Mesendoderm (in vitro differentiated cells): Measurements from ENCODE around the gene DYSF.

Experiments used
- DNase-seq: peaks from one replicate; pipeline ENCODE4 v3.0.0; 2013
- H2AK5ac ChIP-seq: 2 replicates; pipeline ENCODE4 v1.6.1; 2013; ENCODE audit warnings: low read length, inconsistent platforms
- H2BK120ac ChIP-seq: 2 replicates; pipeline ENCODE4 v1.6.1; 2013; ENCODE audit warnings: low read depth, mild to moderate bottlenecking, low read length, moderate library complexity, mixed read lengths
- H2BK15ac ChIP-seq: replicated peaks from 2 replicates; pipeline ENCODE4 v1.6.1; 2013; ENCODE audit warnings: low read depth, mild to moderate bottlenecking, moderate library complexity
- H2BK5ac ChIP-seq: 2 replicates; pipeline ENCODE4 v1.6.1; 2013; ENCODE audit warnings: low read length, inconsistent platforms
- H3K18ac ChIP-seq: 2 replicates; pipeline ENCODE4 v1.6.1; 2013; ENCODE audit warnings: mild to moderate bottlenecking, low read length, mixed read lengths
- H3K23ac ChIP-seq: one replicate; pipeline ENCODE4 v1.6.1; 2013; ENCODE audit warnings: low read length
- H3K27ac ChIP-seq: 2 replicates; pipeline ENCODE4 v1.5.1; 2013; ENCODE audit warnings: low read depth, mild to moderate bottlenecking, inconsistent platforms, low read length, moderate library complexity
- H3K27me3 ChIP-seq: 2 replicates; pipeline ENCODE4 v1.6.1; 2013; ENCODE audit warnings: low read length, control low read depth, mild to moderate bottlenecking, inconsistent platforms; ENCODE audit not compliant: insufficient read depth, poor library complexity
- H3K36me3 ChIP-seq: 2 replicates; pipeline ENCODE4 v1.6.1; 2013; ENCODE audit warnings: low read length, inconsistent platforms; ENCODE audit not compliant: control insufficient read depth, insufficient read depth
- H3K4ac ChIP-seq: one replicate; pipeline ENCODE4 v1.6.1; 2013; ENCODE audit warnings: low read depth, mild to moderate bottlenecking, low read length, moderate library complexity
- H3K4me1 ChIP-seq: 2 replicates; pipeline ENCODE4 v1.6.1; 2013; ENCODE audit warnings: low read depth, low read length, inconsistent platforms; ENCODE audit not compliant: control insufficient read depth
- H3K4me2 ChIP-seq: 2 replicates; pipeline ENCODE4 v1.6.1; 2013; ENCODE audit warnings: low read length
- H3K4me3 ChIP-seq: 2 replicates; pipeline ENCODE4 v1.5.1; 2013; ENCODE audit warnings: mild to moderate bottlenecking, low read length
- H3K56ac ChIP-seq: one replicate; pipeline ENCODE4 v1.6.1; 2013; ENCODE audit warnings: low read length
- H3K79me1 ChIP-seq: 2 replicates; pipeline ENCODE4 v1.6.1; 2013; ENCODE audit warnings: low read length, inconsistent platforms
- H3K79me2 ChIP-seq: 2 replicates; pipeline ENCODE4 v1.6.1; 2013; ENCODE audit warnings: mild to moderate bottlenecking, low read length; ENCODE audit not compliant: control insufficient read depth, insufficient read depth
- H3K9ac ChIP-seq: 2 replicates; pipeline ENCODE4 v1.6.1; 2013; ENCODE audit warnings: low read length, inconsistent platforms
- H4K5ac ChIP-seq: one replicate; pipeline ENCODE4 v1.6.1; 2013; ENCODE audit warnings: low read length
- H4K8ac ChIP-seq: one replicate; pipeline ENCODE4 v1.6.1; 2013; ENCODE audit warnings: low read depth, mild to moderate bottlenecking, control low read depth, low read length, moderate library complexity
- WGBS: extraction: QIAGEN DNeasy Blood & Tissue Kit; methylation state at CpG from one replicate; pipeline ENCODE4 v1.1.7; 2013; ENCODE audit warnings: low lambda C conversion rate, missing lambda C conversion rate; ENCODE audit not compliant: insufficient coverage; ENCODE audit errors: extremely low coverage; 5-methylcytosine and 5-hydroxymethylcytosine counted together

The DYSF gene

DNA sequence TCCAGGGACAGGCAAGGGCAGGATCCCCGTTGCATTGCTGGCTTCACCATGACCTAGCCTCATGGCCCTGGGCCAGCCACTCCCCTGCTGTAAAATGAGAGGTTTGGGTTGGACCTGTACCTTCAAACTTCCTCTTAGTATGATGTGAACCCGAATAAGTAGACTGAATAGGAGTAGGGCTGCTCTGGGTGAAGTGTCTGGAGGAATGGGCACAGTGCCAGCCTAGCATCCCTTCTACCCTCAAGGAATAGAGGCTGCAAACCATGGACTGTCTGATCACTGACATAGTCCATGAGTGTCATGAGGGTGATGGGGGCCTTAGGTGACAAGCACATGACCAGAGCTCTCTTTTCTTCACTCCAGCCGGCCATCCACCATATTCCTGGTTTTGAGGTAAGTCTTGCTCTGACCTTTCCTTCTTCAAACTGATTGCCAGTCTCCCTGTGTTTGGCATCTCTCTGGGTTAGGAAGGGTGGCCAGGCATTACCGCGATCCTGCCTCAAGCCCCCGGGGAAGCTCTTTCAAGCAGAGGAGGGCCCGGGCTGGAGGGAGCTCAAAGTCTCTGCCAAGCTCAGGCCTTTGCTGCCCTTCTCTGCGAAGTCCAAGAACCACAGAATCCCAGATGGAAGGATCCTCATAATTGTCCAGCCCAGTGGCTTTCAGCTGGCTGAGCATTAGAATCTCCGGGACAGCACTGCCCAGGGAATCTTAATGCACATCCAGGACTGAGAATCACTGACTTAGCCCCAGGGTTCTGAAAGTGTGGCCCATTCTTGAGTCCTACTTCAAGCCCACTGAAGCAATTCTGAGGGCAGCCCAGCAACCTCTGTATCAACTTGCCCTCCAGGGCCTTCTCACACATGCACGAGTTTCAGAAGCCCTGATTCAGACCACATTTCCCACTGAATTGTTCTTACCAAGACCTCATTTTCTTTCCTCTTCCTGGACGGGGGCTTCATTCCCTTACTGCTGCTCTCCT, 148.1 kb downstream of the DYSF start:
- no peaks in the 10 kb centered on the region for H3K27me3 ChIP-seq
- WGBS = no CpG with 5 or more reads among the region's 11 CpGs
- no peaks in the 10 kb centered on the region for H3K79me2 ChIP-seq
- no peak overlapping the region for H3K9ac ChIP-seq
- no peak for DNase-seq
- H3K23ac ChIP-seq = no peak overlapping the region
- H3K4me2 ChIP-seq = no peak overlapping the region
- H3K4ac ChIP-seq = no peak overlapping the region
- H3K4me3 ChIP-seq = no peak overlapping the region
- no peak overlapping the region for H3K56ac ChIP-seq
- H4K8ac ChIP-seq = no peak overlapping the region
- no peak overlapping the region for H3K27ac ChIP-seq
- no peak overlapping the region for H2BK15ac ChIP-seq
- H3K36me3 ChIP-seq = no peaks in the 10 kb centered on the region
- no peak overlapping the region for H2AK5ac ChIP-seq
- no peaks in the 10 kb centered on the region for H3K79me1 ChIP-seq
- no peak overlapping the region for H3K18ac ChIP-seq
- H2BK5ac ChIP-seq = no peak overlapping the region
- H4K5ac ChIP-seq = no peak overlapping the region
- H3K4me1 ChIP-seq = peaks cover 5% of the 10 kb centered on the region
- H2BK120ac ChIP-seq = no peak overlapping the region

DNA sequence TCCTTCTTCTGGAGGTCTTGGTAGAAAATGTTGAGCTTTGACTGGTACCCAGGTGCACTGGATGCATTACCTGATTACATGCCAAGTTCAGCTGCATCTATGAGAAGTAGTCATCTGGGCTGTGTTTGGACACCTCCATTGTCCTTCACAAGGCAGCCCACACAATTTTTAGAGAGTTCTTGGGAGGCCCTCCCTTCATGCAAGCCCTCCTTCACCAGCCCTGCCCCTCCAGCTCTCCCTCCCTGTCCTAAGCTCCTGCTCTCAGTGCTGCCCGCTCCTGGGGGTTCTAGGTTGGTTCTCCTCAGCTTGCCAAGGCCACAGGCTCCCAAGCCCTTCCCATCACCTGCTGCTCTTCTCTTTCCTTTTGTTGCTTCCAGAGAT, 148.7 kb downstream of the DYSF start:
- H3K23ac ChIP-seq = no peak overlapping the region
- no peak overlapping the region for H3K56ac ChIP-seq
- no peak overlapping the region for H3K27ac ChIP-seq
- no peaks in the 10 kb centered on the region for H3K36me3 ChIP-seq
- H3K4ac ChIP-seq = no peak overlapping the region
- no peak overlapping the region for H3K4me3 ChIP-seq
- H2BK120ac ChIP-seq = no peak overlapping the region
- WGBS = no CpG with 5 or more reads among the region's 1 CpG
- H3K27me3 ChIP-seq = no peaks in the 10 kb centered on the region
- no peak overlapping the region for H3K9ac ChIP-seq
- H3K79me1 ChIP-seq = no peaks in the 10 kb centered on the region
- H4K8ac ChIP-seq = no peak overlapping the region
- no peak for DNase-seq
- peaks cover 5% of the 10 kb centered on the region for H3K4me1 ChIP-seq
- H3K18ac ChIP-seq = no peak overlapping the region
- H2BK5ac ChIP-seq = no peak overlapping the region
- no peak overlapping the region for H2AK5ac ChIP-seq
- H3K4me2 ChIP-seq = no peak overlapping the region
- no peak overlapping the region for H4K5ac ChIP-seq
- no peaks in the 10 kb centered on the region for H3K79me2 ChIP-seq
- no peak overlapping the region for H2BK15ac ChIP-seq

DNA sequence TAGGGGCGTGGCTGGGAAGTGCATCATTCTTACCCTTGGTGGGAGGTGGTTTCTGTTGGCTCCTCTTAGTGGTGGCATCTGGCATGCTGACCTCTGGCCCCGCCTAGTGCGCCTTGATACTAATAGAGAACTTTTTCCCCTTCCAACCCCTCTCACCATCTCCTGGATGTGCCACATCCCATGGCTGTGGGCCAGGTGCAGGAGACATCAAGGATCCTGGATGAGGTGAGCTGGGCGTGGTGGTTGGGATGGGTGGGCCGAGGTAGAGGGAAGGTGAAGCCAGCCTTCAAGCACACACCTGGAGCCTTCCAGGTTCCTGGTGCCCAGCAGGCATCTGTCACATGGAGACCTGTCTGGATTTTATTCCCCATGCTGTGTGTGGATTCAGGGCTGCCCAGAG, 149.2 kb downstream of the DYSF start:
- DNase-seq = no peak
- Histone ChIP-seq H2AK5ac (no peak overlapping the region), H3K4me3 (no peak overlapping the region), H3K23ac (no peak overlapping the region), H3K4ac (no peak overlapping the region), H2BK120ac (no peak overlapping the region), H2BK5ac (no peak overlapping the region), H3K79me2 (no peaks in the 10 kb centered on the region), H4K8ac (no peak overlapping the region), H3K36me3 (no peaks in the 10 kb centered on the region), H3K18ac (no peak overlapping the region), H3K4me2 (no peak overlapping the region), H3K79me1 (no peaks in the 10 kb centered on the region), H3K27ac (no peak overlapping the region), H3K4me1 (peaks cover 5% of the 10 kb centered on the region), H3K56ac (no peak overlapping the region), H3K27me3 (no peaks in the 10 kb centered on the region), H3K9ac (no peak overlapping the region), H4K5ac (no peak overlapping the region), H2BK15ac (no peak overlapping the region)
- no CpG with 5 or more reads among the region's 5 CpGs for WGBS

DNA sequence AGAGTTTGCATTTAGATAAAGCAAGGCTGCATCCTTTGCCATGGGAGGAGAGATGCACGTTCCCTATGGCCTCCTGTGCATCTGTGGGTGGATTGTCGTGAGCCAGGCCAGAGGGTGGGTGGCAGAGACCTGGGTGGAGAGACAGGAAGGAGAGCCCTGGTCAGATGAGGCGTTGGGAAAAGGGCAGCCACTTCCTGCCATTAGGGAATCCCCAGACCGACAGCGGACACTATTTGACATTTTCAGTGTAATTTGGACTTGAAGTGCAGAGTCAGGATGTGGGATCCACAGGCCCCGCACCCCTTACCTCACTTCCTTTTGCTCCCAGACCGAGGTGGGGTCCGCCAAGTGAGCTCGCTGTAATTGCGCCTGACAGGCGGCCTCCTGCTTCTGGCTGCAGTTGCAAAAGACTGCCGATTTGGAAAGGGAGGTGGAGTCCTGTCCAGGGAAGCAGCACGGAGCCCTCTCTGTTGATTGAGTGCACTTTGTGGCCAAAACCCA, 150.0 kb downstream of the DYSF start:
- no peak overlapping the region for H3K23ac ChIP-seq
- H3K4me3 ChIP-seq = no peak overlapping the region
- no peak overlapping the region for H2BK120ac ChIP-seq
- no peak for DNase-seq
- H3K56ac ChIP-seq = no peak overlapping the region
- H3K4ac ChIP-seq = no peak overlapping the region
- no peak overlapping the region for H3K9ac ChIP-seq
- no peak overlapping the region for H3K4me2 ChIP-seq
- no peak overlapping the region for H4K5ac ChIP-seq
- H3K79me1 ChIP-seq = no peaks in the 10 kb centered on the region
- H2BK5ac ChIP-seq = no peak overlapping the region
- H3K27ac ChIP-seq = no peak overlapping the region
- no peaks in the 10 kb centered on the region for H3K79me2 ChIP-seq
- H4K8ac ChIP-seq = no peak overlapping the region
- no peak overlapping the region for H3K18ac ChIP-seq
- no peaks in the 10 kb centered on the region for H3K36me3 ChIP-seq
- peaks cover 5% of the 10 kb centered on the region for H3K4me1 ChIP-seq
- H2AK5ac ChIP-seq = no peak overlapping the region
- no peak overlapping the region for H2BK15ac ChIP-seq
- no peaks in the 10 kb centered on the region for H3K27me3 ChIP-seq
- WGBS = no CpG with 5 or more reads among the region's 13 CpGs

DNA sequence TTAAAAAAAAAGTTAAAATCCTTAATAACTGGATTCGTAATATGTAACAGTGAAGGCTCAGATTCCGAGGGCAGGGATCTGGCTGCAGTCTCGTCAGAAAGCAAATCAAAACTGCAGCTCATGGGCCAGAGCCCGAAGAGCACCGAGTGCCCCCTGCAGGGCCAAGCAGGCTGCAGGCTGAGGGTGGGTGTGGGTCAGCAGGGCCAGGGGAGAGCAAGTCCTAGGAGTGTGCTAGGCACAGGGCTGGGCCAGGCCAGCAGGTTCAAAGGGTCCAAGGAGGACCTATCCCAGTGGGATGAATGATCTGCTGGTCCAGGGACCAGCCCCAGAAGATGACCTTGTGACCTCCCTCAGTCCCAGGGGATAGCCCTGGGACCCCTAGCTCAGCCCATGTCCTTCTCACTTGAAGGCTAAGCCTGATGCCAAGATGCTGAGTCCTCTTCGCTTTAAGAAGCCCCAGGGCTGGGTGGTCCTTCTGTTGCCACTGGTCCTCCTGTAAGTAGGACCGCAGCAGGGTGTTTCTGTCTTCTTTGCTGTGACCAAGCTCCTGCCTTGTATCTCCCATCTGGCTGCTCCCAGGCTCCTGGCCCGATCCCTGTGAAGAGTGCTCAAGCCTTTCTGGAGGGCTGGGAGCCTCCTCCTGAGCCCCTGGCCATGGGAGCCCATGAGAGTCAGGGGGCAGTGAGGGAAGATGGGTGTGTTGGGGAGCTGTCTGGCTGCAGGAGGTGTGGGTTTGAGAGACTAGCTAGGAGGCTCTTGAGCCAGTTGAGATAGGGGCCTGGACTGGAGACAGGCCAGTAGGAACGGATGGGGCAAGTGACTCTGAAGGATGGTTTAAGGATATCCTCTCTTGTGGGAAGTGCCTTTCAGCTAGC, 150.7 kb downstream of the DYSF start:
- H2BK120ac ChIP-seq = no peak overlapping the region
- no peak overlapping the region for H3K23ac ChIP-seq
- no peak for DNase-seq
- no peak overlapping the region for H3K4me2 ChIP-seq
- no peak overlapping the region for H3K27ac ChIP-seq
- H2BK5ac ChIP-seq = no peak overlapping the region
- no peak overlapping the region for H4K8ac ChIP-seq
- no CpG with 5 or more reads among the region's 9 CpGs for WGBS
- no peak overlapping the region for H3K56ac ChIP-seq
- H3K79me1 ChIP-seq = no peaks in the 10 kb centered on the region
- no peak overlapping the region for H3K4me3 ChIP-seq
- no peak overlapping the region for H3K18ac ChIP-seq
- no peaks in the 10 kb centered on the region for H3K79me2 ChIP-seq
- H2AK5ac ChIP-seq = no peak overlapping the region
- H3K9ac ChIP-seq = no peak overlapping the region
- no peak overlapping the region for H2BK15ac ChIP-seq
- no peaks in the 10 kb centered on the region for H3K27me3 ChIP-seq
- no peak overlapping the region for H3K4ac ChIP-seq
- H4K5ac ChIP-seq = no peak overlapping the region
- H3K36me3 ChIP-seq = no peaks in the 10 kb centered on the region
- H3K4me1 ChIP-seq = peaks cover 5% of the 10 kb centered on the region
